ENCODE measurements around the gene ARHGEF25.

- TF ChIP-seq CTCF (tag by site-specific recombination; IDR thresholded peaks at IDR 0.05): no peak
- TF ChIP-seq, protein P1, sequence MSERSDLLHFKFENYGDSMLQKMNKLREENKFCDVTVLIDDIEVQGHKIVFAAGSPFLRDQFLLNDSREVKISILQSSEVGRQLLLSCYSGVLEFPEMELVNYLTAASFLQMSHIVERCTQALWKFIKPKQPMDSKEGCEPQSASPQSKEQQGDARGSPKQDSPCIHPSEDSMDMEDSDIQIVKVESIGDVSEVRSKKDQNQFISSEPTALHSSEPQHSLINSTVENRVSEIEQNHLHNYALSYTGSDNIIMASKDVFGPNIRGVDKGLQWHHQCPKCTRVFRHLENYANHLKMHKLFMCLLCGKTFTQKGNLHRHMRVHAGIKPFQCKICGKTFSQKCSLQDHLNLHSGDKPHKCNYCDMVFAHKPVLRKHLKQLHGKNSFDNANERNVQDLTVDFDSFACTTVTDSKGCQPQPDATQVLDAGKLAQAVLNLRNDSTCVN (tag by site-specific recombination; optimal IDR thresholded peaks at IDR 0.05): no peak
- TF ChIP-seq ZNF391 (tag by site-specific recombination; IDR thresholded peaks at IDR 0.05; ENCODE audit: borderline replicate concordance, low read depth): no peak
- no peak for TF ChIP-seq ZNF423 (tag by site-specific recombination; IDR thresholded peaks at IDR 0.05)
- no peak for TF ChIP-seq TCF7L2 (IDR thresholded peaks at IDR 0.05; ENCODE audit: borderline replicate concordance, low read depth, low read length)
- TF ChIP-seq ZNF2 (tag by site-specific recombination; IDR thresholded peaks at IDR 0.05): no peak
- no peak for TF ChIP-seq BCL11A (tag by site-specific recombination; IDR thresholded peaks at IDR 0.05; ENCODE audit: low read depth)
- TF ChIP-seq REST (tag by site-specific recombination; IDR thresholded peaks at IDR 0.05): no peak
These were observed 27.2 kb upstream of the ARHGEF25 start for GRCh38 chr12:57584050-57584449.

Measured in HEK293 (cell line).